Upper lobe of left lung (tissue), 4 donors: ENCODE data around the gene ZMYND8.

ENCODE experiments used
- CTCF ChIP-seq, 6 experiments: fragments of 450-650 bp in 4 of 6; fragments of 200-600 bp in 2 of 6; sonication (generic) in 2 of 6; IDR thresholded peaks; one replicate each; pipeline ENCODE4 v1.5.1; 2016 to 2019; ENCODE audit warnings: antibody characterized with exemption in 6 of 6
- POLR2A ChIP-seq, 4 donors: fragments of 450-650 bp; IDR thresholded peaks; one replicate each; pipeline ENCODE4 v1.5.1; 2016 to 2017; ENCODE audit warnings: antibody characterized with exemption in 4 of 4, mild to moderate bottlenecking in 2 of 4
- POLR2AphosphoS5 ChIP-seq, 2 donors: sonication (generic); formaldehyde crosslinking; IDR thresholded peaks; one replicate each; pipeline ENCODE4 v1.5.1; 2017; ENCODE audit warnings: antibody characterized with exemption in 2 of 2

DNA sequence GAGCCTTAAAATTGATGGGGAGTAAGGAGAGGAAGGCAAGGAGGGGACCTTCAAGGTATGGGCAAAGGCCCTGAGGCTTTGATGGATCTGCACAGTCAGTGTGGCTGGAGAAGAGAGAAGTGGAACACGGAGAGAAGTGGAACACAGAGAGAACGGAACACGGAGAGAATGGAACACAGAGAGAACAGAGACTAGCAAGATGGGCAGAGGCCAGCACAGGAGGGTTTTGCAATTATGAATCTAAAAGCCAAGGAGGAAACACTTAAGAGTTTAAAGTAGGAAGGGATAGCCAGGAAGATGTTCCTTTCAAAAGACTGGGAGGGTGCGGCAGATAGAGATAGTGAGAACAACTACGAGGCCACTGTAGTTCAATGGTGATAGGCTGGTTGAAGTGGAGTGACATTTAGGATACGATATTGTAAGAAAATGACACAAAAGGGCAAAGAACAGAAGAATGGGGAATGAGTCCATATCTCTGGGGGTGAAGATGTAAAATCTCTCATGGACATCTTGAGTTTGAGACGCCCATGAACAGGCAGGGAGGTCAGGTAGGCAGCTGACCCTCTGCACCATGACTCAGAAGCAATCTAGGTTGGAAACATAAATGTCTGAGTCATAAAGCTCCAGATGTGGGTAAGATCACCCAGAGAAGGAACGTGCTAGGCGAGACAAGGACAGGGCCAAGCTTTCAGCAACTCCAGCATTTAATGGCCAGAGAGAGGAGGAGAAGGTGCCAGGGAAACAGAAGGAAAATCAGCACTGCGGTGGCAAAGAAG is 25.4 kb downstream of the ZMYND8 start:
- TF ChIP-seq CTCF (IDR thresholded peaks at IDR 0.05) (no peak), POLR2A (IDR thresholded peaks at IDR 0.05) (no peak), POLR2AphosphoS5 (IDR thresholded peaks at IDR 0.05) (peak in 1 of 2 donors; percentile 15)
